ENCODE measurements around the gene SSB. TPM values are rescaled to one million over a fixed set of nuclear protein-coding genes. Genes with fewer than 3 reads are reported as not detected.

SSB gene
- total and polyA plus RNA-seq, 2 donors (not counting 1 experiment from before 2014, with no cell fraction given) = 17.7 to 81.3 TPM

DNA sequence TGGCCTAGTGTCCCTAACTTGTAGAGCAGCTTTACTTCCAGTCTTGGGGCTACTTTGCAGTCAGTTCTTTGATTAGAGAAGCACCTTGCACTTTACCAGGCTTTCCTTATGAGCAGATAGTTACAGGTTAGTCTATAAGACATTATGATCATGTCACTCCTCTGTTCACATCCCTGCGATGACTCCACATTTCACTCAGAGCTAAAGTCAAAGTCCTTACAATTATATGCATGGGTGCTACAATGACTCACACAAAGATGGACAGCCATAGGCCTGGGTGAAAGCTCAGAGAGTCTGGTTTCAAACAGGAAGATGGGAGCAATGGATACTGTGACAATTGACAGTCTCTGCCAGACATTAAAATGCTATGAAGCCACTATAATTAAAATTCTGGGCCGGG is 27.1 kb upstream of the SSB start:
- peaks cover 20% of the 10 kb centered on the region for H3K27me3 Mint-ChIP-seq
- Histone ChIP-seq H3K4me1 (ENCODE audit: control insufficient read depth in 2 of 2, insufficient read depth in 2 of 2, low read length in 2 of 2) (peaks cover 19% of the 10 kb centered on the region in 2 donors), H3K4me3 (ENCODE audit: control extremely low read depth in 1 of 5, extremely low read depth in 1 of 5, insufficient read depth in 1 of 5, low read depth in 2 of 5, low read length in 4 of 5) (no peak overlapping the region), H3K9me3 (ENCODE audit: control extremely low read depth in 1 of 3, control insufficient read depth in 2 of 3, insufficient read depth in 1 of 3, low read length in 2 of 3) (peaks cover 0 to 13% (median 0%) of the 10 kb centered on the region in 3 donors), H3K79me2 (ENCODE audit: control insufficient read depth, insufficient read depth, low read length) (no peaks in the 10 kb centered on the region), H2AFZ (ENCODE audit: insufficient read depth, low read depth, low read length, poor library complexity, severe bottlenecking) (no peak overlapping the region), H3K4me2 (replicated peaks; ENCODE audit: low read depth, low read length, poor library complexity, severe bottlenecking) (no peak overlapping the region), H3K27me3 (replicated peaks in 1 of 4; ENCODE audit: control extremely low read depth in 1 of 4, control insufficient read depth in 3 of 4, insufficient read depth in 4 of 4, low read length in 3 of 4) (peaks cover 0 to 32% (median 17%) of the 10 kb centered on the region in 4 experiments), H3K36me3 (replicated peaks in 1 of 2; ENCODE audit: control extremely low read depth in 1 of 2, control insufficient read depth in 1 of 2, extremely low read depth in 1 of 2, insufficient read depth in 2 of 2, low read length in 1 of 2) (no peaks in the 10 kb centered on the region), H3K27ac (ENCODE audit: low read length in 2 of 2) (no peak overlapping the region), H3K9ac (ENCODE audit: low read length) (no peak overlapping the region), H4K20me1 (ENCODE audit: control insufficient read depth, insufficient read depth, low read length, poor library complexity, severe bottlenecking) (no peaks in the 10 kb centered on the region)
- ATAC-seq (ENCODE audit: low read depth) = no peak
- no peaks in the 10 kb centered on the region for H3K9me3 Mint-ChIP-seq (ENCODE audit: insufficient read depth)
- intact Hi-C loops (cut with micrococcal nuclease) = no loop called here
- ChIA-PET POLR2A (no interaction called here), CTCF (no interaction called here)
- peaks cover 16% of the 10 kb centered on the region for H3K4me1 Mint-ChIP-seq
- 100% methylated on average over 1 of the region's 2 CpGs for WGBS (ENCODE audit: insufficient coverage)
- DNase-seq = no peak
- no peak overlapping the region for H3K4me3 Mint-ChIP-seq
- TF ChIP-seq, protein P1, sequence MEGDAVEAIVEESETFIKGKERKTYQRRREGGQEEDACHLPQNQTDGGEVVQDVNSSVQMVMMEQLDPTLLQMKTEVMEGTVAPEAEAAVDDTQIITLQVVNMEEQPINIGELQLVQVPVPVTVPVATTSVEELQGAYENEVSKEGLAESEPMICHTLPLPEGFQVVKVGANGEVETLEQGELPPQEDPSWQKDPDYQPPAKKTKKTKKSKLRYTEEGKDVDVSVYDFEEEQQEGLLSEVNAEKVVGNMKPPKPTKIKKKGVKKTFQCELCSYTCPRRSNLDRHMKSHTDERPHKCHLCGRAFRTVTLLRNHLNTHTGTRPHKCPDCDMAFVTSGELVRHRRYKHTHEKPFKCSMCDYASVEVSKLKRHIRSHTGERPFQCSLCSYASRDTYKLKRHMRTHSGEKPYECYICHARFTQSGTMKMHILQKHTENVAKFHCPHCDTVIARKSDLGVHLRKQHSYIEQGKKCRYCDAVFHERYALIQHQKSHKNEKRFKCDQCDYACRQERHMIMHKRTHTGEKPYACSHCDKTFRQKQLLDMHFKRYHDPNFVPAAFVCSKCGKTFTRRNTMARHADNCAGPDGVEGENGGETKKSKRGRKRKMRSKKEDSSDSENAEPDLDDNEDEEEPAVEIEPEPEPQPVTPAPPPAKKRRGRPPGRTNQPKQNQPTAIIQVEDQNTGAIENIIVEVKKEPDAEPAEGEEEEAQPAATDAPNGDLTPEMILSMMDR (IDR thresholded peaks at IDR 0.05) = no peak
- no peak for TF ChIP-seq EZH2 (IDR thresholded peaks at IDR 0.05; ENCODE audit: borderline replicate concordance, insufficient read depth, low read depth, low read length, poor library complexity, severe bottlenecking)
- H3K27ac Mint-ChIP-seq = no peak overlapping the region

DNA sequence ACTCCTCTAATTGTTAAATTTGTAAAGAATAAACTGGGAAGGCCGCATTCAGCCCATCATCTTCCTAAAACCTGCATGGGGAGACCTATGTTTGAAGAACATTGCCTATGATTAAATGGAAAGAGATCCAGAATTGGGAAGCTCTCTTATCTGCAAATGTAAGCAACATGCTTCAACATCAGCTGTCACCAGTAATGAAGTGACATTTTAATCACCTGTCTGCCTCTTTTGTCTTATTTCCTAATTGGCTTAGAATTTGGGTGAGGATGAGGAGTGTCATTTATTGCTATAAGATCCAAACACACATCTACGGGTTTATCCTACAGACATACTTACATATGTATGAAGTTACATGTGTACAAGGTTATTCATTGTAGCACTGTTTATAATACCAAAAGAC is 26.0 kb upstream of the SSB start:
- ChIA-PET CTCF (no interaction called here), POLR2A (no interaction called here)
- H3K9me3 Mint-ChIP-seq (ENCODE audit: insufficient read depth) = no peaks in the 10 kb centered on the region
- intact Hi-C loops (cut with micrococcal nuclease) = no loop called here
- H3K9ac ChIP-seq (ENCODE audit: low read length) = no peak overlapping the region
- DNase-seq (no peak), ATAC-seq (ENCODE audit: low read depth) (no peak)
- peaks cover 13% of the 10 kb centered on the region for H3K27me3 Mint-ChIP-seq
- H3K27me3 ChIP-seq (replicated peaks in 1 of 4; ENCODE audit: control extremely low read depth in 1 of 4, control insufficient read depth in 3 of 4, insufficient read depth in 4 of 4, low read length in 3 of 4) = peaks cover 0 to 28% (median 15%) of the 10 kb centered on the region in 4 experiments
- no peaks in the 10 kb centered on the region for H4K20me1 ChIP-seq (ENCODE audit: control insufficient read depth, insufficient read depth, low read length, poor library complexity, severe bottlenecking)
- no CpG with 5 or more reads among the region's 2 CpGs for WGBS (ENCODE audit: insufficient coverage)
- TF ChIP-seq, protein P1 (IDR thresholded peaks at IDR 0.05) = no peak
- TF ChIP-seq EZH2 (IDR thresholded peaks at IDR 0.05; ENCODE audit: borderline replicate concordance, insufficient read depth, low read depth, low read length, poor library complexity, severe bottlenecking) = no peak
- H3K79me2 ChIP-seq (ENCODE audit: control insufficient read depth, insufficient read depth, low read length) = no peaks in the 10 kb centered on the region
- H3K4me1 Mint-ChIP-seq = peaks cover 10% of the 10 kb centered on the region
- no peak overlapping the region for H3K27ac ChIP-seq (ENCODE audit: low read length in 2 of 2)
- peaks cover 0 to 13% (median 0%) of the 10 kb centered on the region in 3 donors for H3K9me3 ChIP-seq (ENCODE audit: control extremely low read depth in 1 of 3, control insufficient read depth in 2 of 3, insufficient read depth in 1 of 3, low read length in 2 of 3)
- H2AFZ ChIP-seq (ENCODE audit: insufficient read depth, low read depth, low read length, poor library complexity, severe bottlenecking) = no peak overlapping the region
- no peak overlapping the region for H3K27ac Mint-ChIP-seq
- H3K4me3 Mint-ChIP-seq = no peak overlapping the region
- no peak overlapping the region for H3K4me3 ChIP-seq (ENCODE audit: control extremely low read depth in 1 of 5, extremely low read depth in 1 of 5, insufficient read depth in 1 of 5, low read depth in 2 of 5, low read length in 4 of 5)
- peaks cover 14 to 15% of the 10 kb centered on the region in 2 donors for H3K4me1 ChIP-seq (ENCODE audit: control insufficient read depth in 2 of 2, insufficient read depth in 2 of 2, low read length in 2 of 2)
- H3K4me2 ChIP-seq (replicated peaks; ENCODE audit: low read depth, low read length, poor library complexity, severe bottlenecking) = no peak overlapping the region
- H3K36me3 ChIP-seq (replicated peaks in 1 of 2; ENCODE audit: control extremely low read depth in 1 of 2, control insufficient read depth in 1 of 2, extremely low read depth in 1 of 2, insufficient read depth in 2 of 2, low read length in 1 of 2) = no peaks in the 10 kb centered on the region

Measured in B cell (primary cell).